ENCODE results near the gene PRELID1.

PRELID1 gene

DNA sequence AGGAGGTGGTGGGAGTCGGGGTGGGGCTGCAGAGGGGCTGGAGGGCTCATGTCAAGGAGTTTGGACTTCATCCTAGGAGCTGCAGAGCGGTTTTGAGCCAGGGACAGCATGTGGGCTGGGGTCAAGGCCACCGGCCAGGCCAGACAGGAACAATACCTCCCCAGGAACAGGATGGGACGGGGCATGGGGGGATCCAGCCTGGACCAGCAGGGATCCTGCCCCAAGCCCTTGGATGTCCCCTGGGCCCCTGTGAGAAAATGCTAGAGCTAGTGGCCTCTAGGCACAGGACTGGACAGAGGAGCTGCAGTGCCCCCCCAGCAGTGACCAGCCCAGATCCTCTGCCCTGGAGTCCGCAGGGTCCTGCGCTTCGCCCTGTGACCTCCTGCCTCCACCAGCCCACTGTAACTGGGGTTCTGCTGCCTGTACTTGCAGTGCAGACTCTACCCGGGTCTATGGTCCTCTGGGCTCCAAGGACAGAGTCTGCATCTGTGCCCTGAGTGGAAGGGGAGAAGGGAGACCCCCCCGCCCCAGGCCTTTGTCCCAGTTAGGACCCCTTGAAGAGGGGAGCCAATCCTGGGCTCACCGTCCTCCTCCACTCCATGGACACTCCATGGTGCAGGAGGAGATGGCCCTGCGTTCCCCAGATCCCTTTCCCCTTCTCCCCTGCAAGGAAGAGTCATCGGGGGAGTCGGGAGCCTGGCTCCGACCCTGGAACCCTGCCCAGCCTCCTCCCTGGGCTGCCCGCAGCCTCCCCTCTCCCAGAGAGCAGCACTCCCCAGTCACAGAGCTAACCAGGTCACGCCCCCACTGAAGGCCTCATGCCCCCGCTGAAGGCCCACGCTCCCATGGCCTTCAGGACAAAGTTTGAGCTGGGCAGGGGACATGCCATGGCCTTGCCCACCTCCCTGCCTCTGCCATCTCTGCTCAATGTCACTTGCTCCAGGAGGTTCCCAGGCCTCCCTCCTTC is 11.1 kb downstream of the PRELID1 start:
- no peak for DNase-seq

DNA sequence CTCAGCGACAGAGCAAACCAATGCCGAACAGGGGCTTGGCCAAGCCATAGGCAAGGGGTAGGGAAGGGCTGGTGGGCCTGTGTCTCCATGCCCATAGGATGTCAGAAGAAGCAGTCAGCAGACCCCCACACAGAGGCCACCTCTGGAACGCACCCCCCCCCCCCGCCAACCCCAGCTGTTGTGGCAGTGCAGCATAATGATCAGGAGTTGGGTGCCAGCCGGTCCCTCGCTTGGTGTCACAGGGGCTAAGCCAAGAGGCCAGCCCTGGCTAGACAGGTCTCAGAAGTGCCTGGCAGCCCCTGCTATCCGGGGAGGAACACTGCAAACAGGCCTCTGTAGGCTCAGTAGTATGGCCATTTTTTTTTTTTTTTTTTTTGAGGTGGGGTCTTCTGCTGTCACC is 11.8 kb downstream of the PRELID1 start:
- DNase-seq: no peak

DNA sequence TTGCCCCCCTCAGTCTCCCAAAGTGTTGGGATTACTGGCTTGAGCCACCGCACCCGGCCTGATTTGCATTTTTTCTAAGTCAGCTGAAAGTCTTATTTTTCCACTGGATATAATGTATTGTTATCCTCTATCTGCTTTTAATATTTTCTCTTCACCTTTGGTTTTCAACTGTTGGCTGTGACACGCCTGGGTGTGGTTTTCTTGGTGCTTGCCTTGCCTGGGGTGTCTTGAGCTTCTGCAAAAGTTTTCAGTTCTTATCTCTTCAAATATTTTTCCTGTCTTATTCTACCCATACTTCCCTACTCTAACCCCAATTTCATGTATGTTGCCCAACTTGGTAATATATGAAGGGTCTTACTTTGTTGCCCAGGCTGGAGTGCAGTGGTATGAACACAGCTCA is 12.4 kb downstream of the PRELID1 start:
- no peak for DNase-seq

DNA sequence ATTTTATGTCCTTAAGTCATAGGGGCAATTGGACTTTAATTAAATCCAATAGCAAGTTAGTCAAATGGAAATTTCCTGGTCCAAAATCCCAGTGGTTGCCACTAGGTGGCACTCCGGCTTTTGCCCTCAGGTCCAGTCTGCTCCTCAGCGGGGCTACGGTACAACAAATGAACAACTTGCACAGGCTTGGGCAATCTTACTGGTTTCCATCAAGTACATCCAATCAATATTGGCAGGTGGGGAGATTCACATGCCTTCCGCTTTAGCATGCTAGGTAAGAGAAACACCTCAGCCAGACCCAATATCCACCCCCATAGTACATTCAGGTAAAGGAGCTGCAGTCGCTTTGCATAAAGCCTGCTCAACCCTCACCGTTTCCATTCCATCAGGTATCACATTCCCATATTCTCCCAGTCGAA is 14.4 kb downstream of the PRELID1 start:
- peak; percentile 74 for DNase-seq

DNA sequence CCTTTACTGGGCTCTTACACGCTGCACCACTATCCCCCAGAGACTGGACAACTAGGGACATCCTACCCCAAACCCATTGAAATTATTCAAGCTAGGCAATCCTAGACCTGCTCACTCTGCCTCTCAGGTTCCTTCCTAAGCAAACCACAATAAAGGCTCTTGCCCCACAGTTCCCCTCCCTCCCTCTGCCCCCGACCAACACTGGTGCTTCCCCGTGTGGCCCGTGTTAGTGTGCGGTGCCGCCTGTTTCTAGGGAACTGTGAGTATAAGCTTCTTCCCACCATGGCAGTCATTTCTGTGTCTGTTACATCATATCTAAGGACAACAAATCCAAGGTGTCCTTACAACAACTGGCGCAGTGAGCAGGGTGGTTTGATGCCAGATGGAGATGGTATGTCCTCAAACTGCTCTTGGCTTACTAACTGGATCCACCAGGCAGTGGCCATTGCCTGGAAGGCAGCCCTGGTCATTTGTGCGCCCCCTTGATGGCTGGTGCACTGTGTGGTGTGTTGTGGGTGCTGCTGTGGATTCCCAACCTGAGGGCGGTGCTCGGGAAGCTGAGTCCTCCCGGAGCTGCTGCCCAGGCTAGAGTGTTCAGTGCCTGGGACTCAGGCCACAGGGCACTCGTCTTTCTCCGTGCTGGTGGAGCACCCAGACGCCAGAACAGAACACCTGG is 16.5 kb downstream of the PRELID1 start:
- DNase-seq: no peak

DNA sequence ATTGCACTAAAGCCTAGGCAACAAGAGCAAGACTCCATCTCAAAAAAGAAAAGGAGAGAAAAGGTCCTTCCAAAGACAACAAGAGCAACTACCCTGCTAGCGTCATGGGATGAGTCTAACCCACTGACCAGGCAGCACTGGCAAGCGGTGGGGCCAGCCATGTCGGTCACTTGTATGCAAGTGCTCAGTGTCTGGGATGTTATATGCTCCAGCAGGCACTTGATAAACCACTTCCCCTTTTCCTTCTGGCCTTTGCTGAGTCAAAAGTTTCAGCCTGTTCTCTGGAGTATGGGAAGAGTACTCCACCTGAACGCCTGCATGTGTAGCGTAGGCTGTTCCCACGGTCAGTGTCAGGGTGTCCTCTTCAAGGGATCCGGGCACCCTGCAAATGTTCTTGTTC is 17.3 kb downstream of the PRELID1 start:
- no peak for DNase-seq

DNA sequence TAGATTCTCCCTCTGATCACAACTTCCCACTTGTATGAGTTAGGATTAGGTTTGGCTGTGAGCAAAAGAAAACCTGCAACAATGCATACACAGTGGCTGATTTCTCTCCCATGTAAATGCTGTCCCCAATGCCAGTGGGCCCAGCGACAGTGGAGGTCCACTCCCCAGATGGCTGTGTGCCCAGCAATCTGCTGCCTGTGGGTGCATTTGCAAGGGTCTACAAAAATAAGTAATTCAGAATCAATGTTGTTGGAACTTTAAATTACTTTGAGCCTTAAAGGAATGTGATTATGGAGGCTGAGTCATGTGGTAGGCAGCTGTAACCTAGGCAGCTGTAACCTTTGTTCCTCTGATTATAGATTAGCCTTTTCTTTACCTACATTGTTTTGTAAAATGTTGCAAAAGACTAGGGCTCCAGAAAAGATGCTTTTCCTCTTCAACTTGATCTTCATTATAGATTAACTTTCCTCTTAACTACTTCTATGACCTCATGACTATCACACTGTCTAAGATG is 22.3 kb downstream of the PRELID1 start:
- DNase-seq: peak; percentile 22

DNA sequence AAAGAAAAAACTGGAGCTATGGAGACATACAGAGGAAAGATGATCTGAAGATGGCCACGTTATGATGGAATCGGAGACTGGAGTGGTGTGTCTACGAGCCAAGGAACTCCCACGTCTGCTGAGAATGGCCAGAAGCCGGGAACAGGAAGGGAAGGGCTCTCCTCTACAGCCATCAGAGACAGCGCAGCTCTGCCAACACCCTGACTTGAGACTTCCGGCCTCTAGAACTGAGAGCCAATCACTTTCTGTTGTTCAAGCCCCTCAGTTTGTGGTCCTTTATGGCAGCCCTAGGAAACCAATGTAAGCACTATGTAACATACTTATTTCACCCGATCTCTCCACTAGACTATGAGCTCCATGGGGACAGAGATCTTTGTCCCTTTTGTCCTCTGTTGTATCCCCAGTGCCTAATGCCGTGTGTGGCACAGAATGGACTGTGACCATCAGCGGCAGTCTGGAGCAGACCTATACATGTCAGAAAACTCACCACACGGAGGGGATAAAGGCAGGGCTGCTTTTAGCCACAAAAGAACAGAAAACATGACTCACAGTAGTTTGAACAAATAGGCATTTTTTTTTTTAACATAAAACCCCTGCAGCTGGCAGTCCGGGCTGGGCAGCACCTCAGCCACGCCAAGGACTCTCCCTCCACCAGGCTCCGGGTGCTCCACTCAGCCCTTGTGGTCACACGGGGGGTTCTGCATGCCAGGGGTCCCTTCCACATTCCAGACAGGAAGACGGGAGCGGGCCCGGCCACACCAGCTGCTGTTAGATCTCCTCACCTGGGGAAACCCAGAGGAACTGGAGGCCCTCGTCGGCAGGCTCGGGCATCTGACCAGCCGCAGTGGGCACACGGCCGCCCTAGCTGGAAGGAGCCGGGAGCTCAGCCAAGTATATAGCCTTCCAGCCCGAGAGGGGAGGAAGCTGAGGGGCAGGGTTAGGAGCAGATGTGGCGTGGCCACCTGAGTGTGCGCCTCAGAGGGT is 24.2 kb downstream of the PRELID1 start:
- no peak for DNase-seq

DNA sequence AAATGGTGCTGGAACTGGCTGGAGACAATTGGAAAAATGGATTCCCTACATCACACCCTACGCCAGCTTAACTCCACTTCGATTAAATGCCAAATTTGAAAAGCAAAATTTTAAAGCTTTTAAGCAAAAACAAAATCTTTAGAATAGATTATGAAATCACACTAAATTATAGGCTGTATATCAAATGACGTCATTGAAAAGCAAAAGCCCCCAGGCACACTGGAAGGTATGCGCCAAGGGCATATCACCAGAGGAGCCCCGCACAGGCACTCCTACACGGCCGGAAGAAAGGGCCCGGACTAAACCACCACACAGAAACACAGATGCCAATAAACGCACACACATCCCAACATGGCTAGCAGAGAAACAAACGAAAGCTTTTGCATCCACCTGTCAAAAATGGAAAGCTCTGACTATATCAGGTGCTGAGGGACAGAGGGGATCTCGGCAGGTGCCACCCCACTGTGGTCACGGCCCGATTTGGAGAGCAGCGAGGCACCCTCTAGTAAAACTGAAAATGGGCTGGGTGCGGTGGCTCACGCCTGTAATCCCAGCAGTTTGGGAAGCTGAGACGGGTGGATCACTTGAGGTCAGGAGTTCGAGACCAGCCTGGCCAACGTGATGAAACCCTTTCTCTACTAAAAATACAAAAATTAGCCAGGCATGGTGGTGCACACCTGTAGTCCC is 25.1 kb downstream of the PRELID1 start:
- DNase-seq: no peak

DNA sequence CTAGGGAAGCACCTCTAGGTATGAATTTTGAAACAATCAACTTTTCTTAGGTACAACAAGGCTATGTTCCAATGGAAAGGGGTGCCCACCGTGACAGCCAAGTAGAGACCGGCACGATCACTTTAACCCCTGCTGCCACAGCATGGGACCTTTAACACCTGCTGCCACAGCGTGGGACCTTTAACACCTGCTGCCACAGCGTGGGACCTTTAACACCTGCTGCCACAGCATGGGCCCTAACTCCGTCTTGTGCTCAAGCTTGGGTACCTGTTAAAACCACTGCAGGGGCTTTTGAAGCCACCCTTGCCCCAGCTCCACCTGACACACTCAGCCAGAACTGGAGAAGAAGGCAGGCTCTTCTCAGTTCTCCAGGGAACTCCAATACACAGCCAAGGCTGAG is 26.3 kb downstream of the PRELID1 start:
- no peak for DNase-seq

DNA sequence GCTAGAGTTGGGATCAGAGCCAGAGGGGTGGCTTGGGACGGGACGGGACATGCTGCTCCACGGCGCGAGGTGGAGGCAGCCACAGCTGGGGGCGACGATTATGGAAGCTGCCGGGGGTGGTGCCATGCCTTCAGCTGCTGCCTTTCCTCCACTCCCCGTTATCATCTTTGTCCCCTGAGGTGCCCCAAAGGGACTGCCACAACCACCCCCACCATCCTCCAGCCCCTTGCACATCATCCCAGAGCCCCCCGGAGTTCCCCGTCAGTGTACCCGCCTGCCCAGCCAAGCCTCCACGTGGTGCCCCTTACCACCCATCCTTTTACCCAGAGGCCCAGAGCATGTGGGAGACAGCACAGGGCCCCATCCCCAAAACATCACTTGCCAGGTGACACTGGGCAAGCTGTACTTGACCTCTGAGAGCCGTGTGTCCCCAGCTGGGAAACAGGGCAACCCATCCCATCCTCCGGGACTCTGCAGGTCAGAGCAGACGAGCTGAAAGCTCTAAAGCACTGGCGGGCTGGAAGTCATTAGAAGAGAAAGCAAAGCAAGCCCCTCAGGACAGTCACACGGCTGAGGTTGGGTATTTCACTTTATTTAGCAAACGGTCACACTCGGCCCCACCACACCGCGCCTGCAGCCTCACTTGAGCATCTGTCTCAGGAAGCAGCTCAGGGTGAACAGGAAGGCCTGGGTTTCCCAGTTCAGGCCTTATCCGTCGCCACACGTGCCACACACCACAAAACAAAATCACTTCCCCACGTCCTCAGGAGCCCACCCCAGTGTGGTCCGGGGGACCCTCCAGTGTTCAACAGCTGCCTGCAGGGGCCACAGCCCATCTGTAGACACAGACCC is 27.6 kb downstream of the PRELID1 start:
- DNase-seq: no peak

DNA sequence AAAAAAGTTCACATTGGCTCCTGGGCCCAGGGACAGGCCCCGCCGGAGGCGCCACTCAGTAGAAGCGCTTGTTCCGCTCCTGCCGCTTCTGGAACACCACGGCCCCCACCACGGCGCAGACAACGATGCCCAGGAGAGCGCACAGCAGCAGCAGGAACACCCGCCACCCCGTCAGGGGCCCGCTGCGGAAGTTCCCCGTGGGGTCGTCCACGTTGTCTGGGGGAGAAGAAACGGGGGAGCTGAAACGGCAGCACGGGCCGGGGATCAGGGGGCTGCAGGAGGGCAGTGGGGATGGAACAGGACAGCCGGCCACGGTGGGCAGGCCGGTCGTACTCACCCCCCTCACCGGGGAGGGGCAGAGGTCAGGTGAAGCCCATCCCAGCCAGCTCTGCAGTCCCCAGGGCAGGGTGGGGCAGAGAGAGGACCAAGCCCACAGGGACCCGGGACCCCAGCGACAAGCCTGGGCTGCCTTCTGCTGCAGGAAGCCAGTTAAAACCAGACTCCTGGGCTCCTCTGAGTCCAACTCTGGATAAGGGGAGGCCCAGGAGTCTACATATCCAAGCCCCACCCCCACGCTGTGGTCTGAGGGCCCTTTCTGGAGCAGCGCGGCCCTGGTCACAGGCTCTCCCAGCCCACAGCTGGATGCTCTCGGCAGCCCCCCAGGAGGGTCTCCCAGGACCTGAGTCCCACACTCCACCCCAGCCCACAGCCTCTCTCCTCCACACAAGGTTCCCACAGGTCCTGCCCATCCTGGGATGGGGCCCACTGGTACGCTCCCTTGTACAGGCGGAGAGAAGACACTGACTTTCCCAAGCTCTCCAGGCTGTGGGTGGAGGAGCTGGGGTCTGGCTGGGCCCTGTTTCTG is 28.7 kb downstream of the PRELID1 start:
- DNase-seq: no peak

DNA sequence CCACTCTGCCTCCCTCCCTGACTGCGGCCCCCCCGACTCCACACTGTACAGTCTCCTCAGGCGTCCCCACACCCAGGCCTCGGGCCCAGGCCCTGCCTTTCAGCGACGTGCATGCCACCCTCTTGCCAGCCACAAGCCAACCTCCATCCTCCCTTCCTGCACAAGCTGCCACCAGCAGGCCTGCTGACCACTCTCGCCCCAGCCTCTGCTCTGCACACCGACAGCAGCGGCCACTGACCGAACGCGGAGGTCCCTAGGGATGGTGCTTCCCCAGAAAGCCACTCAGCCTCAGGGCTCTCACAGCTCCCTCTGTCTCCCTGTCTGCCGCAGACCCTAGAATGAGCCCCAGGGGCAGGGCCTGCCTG is 29.3 kb downstream of the PRELID1 start:
- no peak for DNase-seq

DNA sequence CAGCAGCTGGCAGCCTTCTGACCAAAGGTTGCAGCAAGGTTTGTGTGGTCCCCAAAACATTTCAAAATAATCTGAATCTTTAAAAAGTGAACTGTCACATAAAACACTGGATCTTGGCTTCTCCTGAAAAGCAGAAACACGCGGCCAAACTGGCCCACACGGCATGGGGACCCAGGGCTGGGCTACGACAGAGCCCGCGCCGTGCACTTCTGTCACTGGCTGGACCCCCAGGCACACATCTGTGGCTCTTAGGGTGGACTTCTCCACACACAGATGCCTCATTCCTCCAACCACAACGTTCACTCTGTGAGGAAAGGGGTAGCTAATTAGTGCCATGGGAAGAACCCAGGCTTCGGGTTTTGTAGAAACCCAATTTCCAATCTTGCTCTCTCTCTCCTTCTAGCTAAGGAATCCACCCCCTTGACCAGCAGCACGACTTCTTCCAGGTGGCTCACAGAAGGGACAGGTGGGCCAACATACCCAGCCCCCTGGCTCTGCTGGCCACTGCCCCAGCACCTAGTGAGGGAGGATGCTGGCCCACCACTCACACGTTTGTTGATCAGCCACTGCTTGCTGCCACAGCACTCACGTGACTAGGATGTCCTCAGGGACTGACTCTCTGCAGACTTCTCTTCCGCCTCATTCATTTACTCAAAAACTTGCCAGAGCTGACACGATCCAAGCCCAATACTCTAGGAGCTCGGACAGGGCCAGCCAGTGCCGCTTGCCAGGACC is 30.0 kb downstream of the PRELID1 start:
- DNase-seq: no peak

DNA sequence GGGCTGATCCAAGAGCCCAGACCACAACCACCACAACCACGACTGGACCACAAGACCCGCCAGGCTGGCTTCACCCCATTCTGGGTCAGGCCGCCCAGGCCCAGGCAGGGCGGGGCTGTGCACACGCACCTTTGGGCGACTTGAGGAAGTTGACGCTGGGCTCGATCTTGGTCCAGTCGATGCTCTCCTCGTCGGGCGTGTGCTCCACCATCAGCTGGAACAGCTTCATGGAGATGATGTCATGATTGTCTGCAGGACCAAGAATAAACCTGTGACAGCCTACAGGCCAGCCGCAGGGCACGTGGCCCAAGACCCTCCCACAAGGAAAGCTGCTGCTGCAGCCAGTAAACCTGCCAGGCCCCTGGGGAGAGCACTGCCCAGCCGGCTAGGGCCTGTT is 30.6 kb downstream of the PRELID1 start:
- no peak for DNase-seq

DNA sequence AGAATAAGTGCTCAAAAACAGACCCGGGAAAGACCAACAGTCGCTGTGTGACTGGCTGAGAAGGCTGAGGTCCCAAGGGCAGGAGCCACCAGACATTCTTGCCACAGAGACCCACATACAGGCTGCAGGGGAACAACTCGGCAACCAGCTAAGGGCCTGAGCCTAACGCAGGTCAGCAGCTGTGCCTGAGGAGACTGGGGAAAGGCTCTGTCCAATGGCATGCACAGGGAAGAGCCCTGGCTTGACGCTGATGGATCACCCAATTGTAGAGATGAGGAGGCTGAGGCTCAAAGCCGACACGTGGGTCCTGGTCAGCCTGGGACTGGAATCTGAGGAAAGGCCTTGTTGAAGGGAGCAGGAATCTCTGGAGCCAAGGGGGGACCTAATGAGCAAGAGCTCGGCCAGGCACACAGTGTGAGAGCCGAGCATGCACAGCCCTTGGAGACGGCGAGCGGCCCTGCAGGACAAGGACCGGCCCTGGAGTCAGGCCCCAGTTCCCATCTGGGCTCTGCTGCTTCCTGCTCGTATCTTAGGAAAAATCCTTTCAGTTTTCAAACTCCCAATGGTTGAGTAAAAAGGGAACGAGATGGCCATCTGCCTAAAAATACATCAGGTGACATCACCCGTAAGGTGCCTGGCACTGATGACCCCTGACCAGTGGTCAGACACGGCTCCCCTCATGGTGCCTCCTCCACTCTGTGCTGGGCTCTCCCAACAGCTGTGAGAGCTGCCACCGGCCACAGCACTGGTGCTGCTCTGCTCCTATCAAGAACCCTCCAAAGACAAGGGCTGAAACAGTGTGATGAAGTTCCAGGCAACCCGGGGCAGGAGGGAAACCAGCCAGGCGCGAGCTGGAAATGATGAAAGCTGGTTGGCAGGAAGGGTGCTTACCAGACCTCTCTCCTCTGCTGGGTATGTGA is 31.4 kb downstream of the PRELID1 start:
- DNase-seq: no peak

DNA sequence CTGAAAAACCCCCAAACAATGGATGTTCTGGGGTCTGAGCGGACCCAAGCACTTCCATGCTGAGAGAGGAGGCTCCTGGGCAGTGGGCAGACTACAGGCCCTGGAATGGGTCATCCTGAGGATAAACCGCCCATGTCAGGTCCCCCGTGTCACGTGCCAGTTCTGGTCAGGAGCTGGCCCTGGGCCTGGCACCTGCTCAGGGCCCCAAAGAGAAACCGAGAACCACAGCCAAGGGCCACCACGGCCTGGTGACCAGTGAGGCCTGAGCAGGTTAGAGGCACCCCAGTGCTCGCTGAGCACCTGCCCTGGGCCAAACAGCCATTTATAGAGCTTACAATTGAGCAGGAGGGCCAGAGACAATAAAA is 32.1 kb downstream of the PRELID1 start:
- DNase-seq: no peak

DNA sequence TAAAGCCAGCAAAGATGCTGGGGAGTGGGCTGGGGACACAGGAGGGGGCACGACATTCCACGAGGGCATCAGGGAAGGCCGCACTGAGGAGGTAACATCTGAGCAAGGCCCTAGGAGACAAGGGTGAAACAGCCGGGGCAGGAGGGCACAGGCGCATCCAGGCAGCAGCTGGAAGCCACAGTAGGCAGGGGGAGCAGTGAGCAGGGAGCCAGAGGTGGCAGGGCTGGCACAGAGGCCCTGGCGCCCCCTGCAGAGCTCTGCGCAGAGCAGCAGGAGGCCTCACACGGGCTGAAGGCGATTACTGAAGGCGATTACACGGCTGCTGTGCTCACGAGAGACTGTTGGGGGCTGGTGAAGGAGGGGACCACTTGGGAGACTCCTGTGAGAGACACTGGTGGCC is 32.5 kb downstream of the PRELID1 start:
- peak; percentile 21 for DNase-seq

All from EL (cell line).